Glutamatergic neuron (in vitro differentiated cells): ENCODE data around the gene PIP5K1B. TPM values are rescaled to one million over a fixed set of nuclear protein-coding genes. Genes with fewer than 3 reads are reported as not detected.
"Not testable (repeated sequence)": the region's sequence is repeated elsewhere in the genome, so short reads cannot be mapped to it uniquely, and the experiment has no call there.

Source experiments
- DNase-seq: peaks from one replicate; pipeline ENCODE4 v3.0.0; 2022
- H3K27ac Mint-ChIP-seq: one replicate; pipeline ENCODE4 v1.8.0; 2020; ENCODE audit warnings: mild to moderate bottlenecking, mixed read lengths, inconsistent platforms; ENCODE audit not compliant: unreplicated experiment
- H3K27me3 Mint-ChIP-seq: one replicate; pipeline ENCODE4 v1.8.0; 2020; ENCODE audit warnings: mild to moderate bottlenecking, moderate library complexity, mixed read lengths, inconsistent platforms; ENCODE audit not compliant: unreplicated experiment
- H3K36me3 Mint-ChIP-seq: one replicate; pipeline ENCODE4 v1.8.0; 2020; ENCODE audit warnings: mild to moderate bottlenecking, mixed read lengths, inconsistent platforms; ENCODE audit not compliant: unreplicated experiment
- H3K4me1 Mint-ChIP-seq: one replicate; pipeline ENCODE4 v1.8.0; 2020; ENCODE audit warnings: mild to moderate bottlenecking, low read depth, mixed read lengths, inconsistent platforms; ENCODE audit not compliant: unreplicated experiment
- H3K4me3 Mint-ChIP-seq: one replicate; pipeline ENCODE4 v1.8.0; 2020; ENCODE audit warnings: mild to moderate bottlenecking, mixed read lengths, inconsistent platforms; ENCODE audit not compliant: unreplicated experiment
- H3K9me3 Mint-ChIP-seq: one replicate; pipeline ENCODE4 v1.8.0; 2020; ENCODE audit warnings: mild to moderate bottlenecking, moderate library complexity, mixed read lengths, inconsistent platforms; ENCODE audit not compliant: unreplicated experiment
- CTCF ChIP-seq: fragments of 200-600 bp; sonication (generic); IDR thresholded peaks from one replicate; pipeline ENCODE4 v1.5.0; 2021; ENCODE audit not compliant: partially characterized antibody, unreplicated experiment
- total RNA-seq: library from RNA; stranded (reverse); fragmentation: NEBNext Ultra II Directional; extraction: Animal tissue kit (Norgen Biotek cat#: 25700); gene quantifications from one replicate; pipeline ENCODE4 v1.2.1, GENCODE V29; 2021; ENCODE audit not compliant: unreplicated experiment

Gene PIP5K1B
- total RNA-seq, 1 donor from 2014 or later: 0.27 TPM

- H3K9me3 Mint-ChIP-seq: peaks cover 5% of the 10 kb centered on the region
- TF ChIP-seq CTCF: no peak
- no peak for DNase-seq
- H3K4me1 Mint-ChIP-seq: peaks cover 7% of the 10 kb centered on the region
- no peak overlapping the region for H3K27ac Mint-ChIP-seq
- H3K36me3 Mint-ChIP-seq: no peaks in the 10 kb centered on the region
- H3K4me3 Mint-ChIP-seq: no peak overlapping the region
- H3K27me3 Mint-ChIP-seq: no peaks in the 10 kb centered on the region
Observed at GRCh38 chr9:69047371-69047770, 342.3 kb downstream of the PIP5K1B start.

- H3K27ac Mint-ChIP-seq: no peak overlapping the region
Observed at GRCh38 chr9:69049094-69049493, 344.1 kb downstream of the PIP5K1B start.

GRCh38 chr9:69050936-69051335 is 345.9 kb downstream of the PIP5K1B start:
- not testable (repeated sequence) for H3K27ac Mint-ChIP-seq, H3K9me3 Mint-ChIP-seq, H3K4me1 Mint-ChIP-seq, DNase-seq, H3K36me3 Mint-ChIP-seq, H3K4me3 Mint-ChIP-seq, H3K27me3 Mint-ChIP-seq

More at GRCh38 chr9:69049094-69049493, 344.1 kb downstream of the PIP5K1B start:
- H3K36me3 Mint-ChIP-seq: no peaks in the 10 kb centered on the region
- no peak for DNase-seq
- H3K9me3 Mint-ChIP-seq: peaks cover 2% of the 10 kb centered on the region
- H3K27me3 Mint-ChIP-seq: no peaks in the 10 kb centered on the region
- TF ChIP-seq CTCF: no peak
- H3K4me1 Mint-ChIP-seq: peaks cover 7% of the 10 kb centered on the region
- no peak overlapping the region for H3K4me3 Mint-ChIP-seq

- Mint-ChIP-seq H3K27ac (no peak overlapping the region), H3K4me1 (no peaks in the 10 kb centered on the region), H3K4me3 (no peak overlapping the region), H3K36me3 (no peaks in the 10 kb centered on the region), H3K27me3 (no peaks in the 10 kb centered on the region), H3K9me3 (no peaks in the 10 kb centered on the region)
- no peak for DNase-seq
- TF ChIP-seq CTCF: no peak
Observed at GRCh38 chr9:69054989-69055388, 349.9 kb downstream of the PIP5K1B start.

- Mint-ChIP-seq H3K4me3 (no peak overlapping the region), H3K27me3 (no peaks in the 10 kb centered on the region), H3K4me1 (peaks cover 3% of the 10 kb centered on the region), H3K36me3 (no peaks in the 10 kb centered on the region), H3K9me3 (peaks cover 2% of the 10 kb centered on the region), H3K27ac (peak overlapping the region; percentile 64)
- DNase-seq: no peak
- TF ChIP-seq CTCF: no peak
Observed at GRCh38 chr9:69056191-69056815, 351.3 kb downstream of the PIP5K1B start.
